WTC11 (cell line): ENCODE measurements around the gene PTPRCAP. TPM values are rescaled to one million over a fixed set of nuclear protein-coding genes. Genes with fewer than 3 reads are reported as not detected.

Experiments used
- CREB1 ChIP-seq: sonication (generic); formaldehyde crosslinking; IDR thresholded peaks from 2 replicates; pipeline ENCODE4 v1.8.0; 2023; ENCODE audit warnings: mild to moderate bottlenecking, missing genetic modification reagents
- ETV6 ChIP-seq: sonication (generic); formaldehyde crosslinking; IDR thresholded peaks from 2 replicates; pipeline ENCODE4 v1.8.1; 2022; ENCODE audit warnings: mild to moderate bottlenecking, missing genetic modification reagents
- FOXJ3 ChIP-seq: sonication (generic); formaldehyde crosslinking; IDR thresholded peaks from 2 replicates; pipeline ENCODE4 v1.9.0; 2021; ENCODE audit warnings: missing genetic modification reagents, mild to moderate bottlenecking, borderline replicate concordance
- GABPB1 ChIP-seq: sonication (generic); formaldehyde crosslinking; IDR thresholded peaks from 2 replicates; pipeline ENCODE4 v1.8.1; 2023; ENCODE audit warnings: mild to moderate bottlenecking, missing genetic modification reagents
- JUN ChIP-seq: sonication (generic); formaldehyde crosslinking; IDR thresholded peaks from 2 replicates; pipeline ENCODE4 v1.8.0; 2023; ENCODE audit warnings: mild to moderate bottlenecking, missing genetic modification reagents
- NFATC4 ChIP-seq: fragments of 250-450 bp; sonication (Bioruptor Pico); IDR thresholded peaks from 2 replicates; pipeline ENCODE4 v1.9.0; 2021; ENCODE audit warnings: mild to moderate bottlenecking
- NR2C2 ChIP-seq: sonication (generic); formaldehyde crosslinking; IDR thresholded peaks from 2 replicates; pipeline ENCODE4 v1.8.0; 2022; ENCODE audit warnings: mild to moderate bottlenecking, missing genetic modification reagents
- SMAD4 ChIP-seq: sonication (generic); formaldehyde crosslinking; IDR thresholded peaks from 2 replicates; pipeline ENCODE4 v1.8.0; 2022; ENCODE audit warnings: mild to moderate bottlenecking, missing genetic modification reagents
- SP1 ChIP-seq: sonication (generic); formaldehyde crosslinking; conservative IDR thresholded peaks from 2 replicates; pipeline ENCODE4 v1.8.1; 2022; ENCODE audit warnings: missing genetic modification reagents
- ZNF317 ChIP-seq: sonication (generic); formaldehyde crosslinking; IDR thresholded peaks from 2 replicates; pipeline ENCODE4 v1.8.1; 2023; ENCODE audit warnings: low read depth, mild to moderate bottlenecking, moderate library complexity, missing genetic modification reagents, borderline replicate concordance
- total RNA-seq: library from RNA; stranded (reverse); gene quantifications from 3 replicates; pipeline ENCODE4 v1.2.3, GENCODE V29; 2021
- TF ChIP-seq, protein P1 (sequence below): fragments of 200-600 bp; IDR thresholded peaks from 2 replicates; pipeline ENCODE4 v1.8.0; 2022; ENCODE audit warnings: antibody characterized with exemption
- TF ChIP-seq, protein P2 (sequence below): fragments of 250-450 bp; sonication (Bioruptor Pico); IDR thresholded peaks from 2 replicates; pipeline ENCODE4 v1.9.0; 2021; ENCODE audit warnings: moderate library complexity, mild to moderate bottlenecking, inconsistent platforms, borderline replicate concordance
- TF ChIP-seq, protein P3 (sequence below): sonication (generic); formaldehyde crosslinking; IDR thresholded peaks from 2 replicates; pipeline ENCODE4 v1.8.1; 2023; ENCODE audit warnings: mild to moderate bottlenecking, missing genetic modification reagents
- TF ChIP-seq, protein P4 (sequence below): sonication (generic); formaldehyde crosslinking; IDR thresholded peaks from 2 replicates; pipeline ENCODE4 v1.8.1; 2022; ENCODE audit warnings: missing genetic modification reagents, borderline replicate concordance
- TF ChIP-seq, protein P5 (sequence below): fragments of 250-450 bp; sonication (Bioruptor Pico); IDR thresholded peaks from 2 replicates; pipeline ENCODE4 v1.9.0; 2021; ENCODE audit warnings: mild to moderate bottlenecking
- TF ChIP-seq, protein P6 (sequence below): sonication (generic); formaldehyde crosslinking; conservative IDR thresholded peaks from 2 replicates; pipeline ENCODE4 v1.8.1; 2023; ENCODE audit warnings: mild to moderate bottlenecking, low read depth, missing genetic modification reagents, moderate library complexity
- TF ChIP-seq, protein P7 (sequence below): fragments of 250-450 bp; sonication (Bioruptor Pico); IDR thresholded peaks from 2 replicates; pipeline ENCODE4 v1.9.0; 2021; ENCODE audit warnings: mild to moderate bottlenecking, borderline replicate concordance

The PTPRCAP gene
- total RNA-seq, 1 experiment from 2014 or later: 3.6 TPM

DNA sequence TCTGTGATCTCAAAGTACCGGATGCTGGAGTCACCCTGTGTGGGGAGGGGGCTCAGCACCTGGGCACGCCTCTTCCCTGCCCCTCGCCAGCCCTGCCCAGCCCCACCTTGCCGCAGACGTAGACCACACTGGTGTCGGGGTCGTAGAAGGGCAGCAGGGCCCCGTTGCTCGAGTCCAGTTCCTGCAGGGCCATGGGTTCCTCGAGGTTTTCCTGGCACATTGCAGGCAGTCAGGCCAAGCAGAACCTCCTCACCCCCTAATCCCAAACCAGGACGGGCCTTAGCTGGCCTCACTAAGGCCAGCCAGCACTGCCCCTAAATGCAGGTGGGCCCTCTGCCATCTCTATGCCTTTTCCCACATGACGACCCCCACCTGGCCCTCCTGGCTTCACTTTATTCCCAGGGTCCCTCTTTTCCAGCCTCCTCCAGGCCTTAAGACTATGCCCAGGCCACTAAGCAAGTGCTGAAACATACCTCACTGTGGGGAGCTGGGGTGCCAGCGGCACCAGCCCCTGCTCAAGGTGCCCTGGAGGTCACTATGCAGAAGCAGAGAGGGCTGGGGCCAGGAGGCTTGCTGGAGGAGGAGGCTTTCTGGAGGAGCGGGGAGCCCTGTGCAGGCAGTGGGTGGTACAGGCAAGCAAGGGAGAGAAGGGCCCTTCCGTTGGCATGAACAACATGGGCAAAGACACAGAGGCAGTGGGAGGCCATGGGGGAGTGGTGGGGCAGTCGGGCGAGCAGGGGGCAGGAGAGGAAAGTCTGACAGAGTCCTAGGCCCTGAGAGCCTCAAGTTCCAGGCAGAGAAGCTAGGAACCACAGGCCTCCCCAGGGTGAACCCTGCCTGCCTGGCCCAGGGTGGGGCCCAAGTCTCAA is 3.0 kb upstream of the PTPRCAP start (continued):
- TF ChIP-seq, protein P1, sequence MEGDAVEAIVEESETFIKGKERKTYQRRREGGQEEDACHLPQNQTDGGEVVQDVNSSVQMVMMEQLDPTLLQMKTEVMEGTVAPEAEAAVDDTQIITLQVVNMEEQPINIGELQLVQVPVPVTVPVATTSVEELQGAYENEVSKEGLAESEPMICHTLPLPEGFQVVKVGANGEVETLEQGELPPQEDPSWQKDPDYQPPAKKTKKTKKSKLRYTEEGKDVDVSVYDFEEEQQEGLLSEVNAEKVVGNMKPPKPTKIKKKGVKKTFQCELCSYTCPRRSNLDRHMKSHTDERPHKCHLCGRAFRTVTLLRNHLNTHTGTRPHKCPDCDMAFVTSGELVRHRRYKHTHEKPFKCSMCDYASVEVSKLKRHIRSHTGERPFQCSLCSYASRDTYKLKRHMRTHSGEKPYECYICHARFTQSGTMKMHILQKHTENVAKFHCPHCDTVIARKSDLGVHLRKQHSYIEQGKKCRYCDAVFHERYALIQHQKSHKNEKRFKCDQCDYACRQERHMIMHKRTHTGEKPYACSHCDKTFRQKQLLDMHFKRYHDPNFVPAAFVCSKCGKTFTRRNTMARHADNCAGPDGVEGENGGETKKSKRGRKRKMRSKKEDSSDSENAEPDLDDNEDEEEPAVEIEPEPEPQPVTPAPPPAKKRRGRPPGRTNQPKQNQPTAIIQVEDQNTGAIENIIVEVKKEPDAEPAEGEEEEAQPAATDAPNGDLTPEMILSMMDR: no peak
- TF ChIP-seq, protein P2, sequence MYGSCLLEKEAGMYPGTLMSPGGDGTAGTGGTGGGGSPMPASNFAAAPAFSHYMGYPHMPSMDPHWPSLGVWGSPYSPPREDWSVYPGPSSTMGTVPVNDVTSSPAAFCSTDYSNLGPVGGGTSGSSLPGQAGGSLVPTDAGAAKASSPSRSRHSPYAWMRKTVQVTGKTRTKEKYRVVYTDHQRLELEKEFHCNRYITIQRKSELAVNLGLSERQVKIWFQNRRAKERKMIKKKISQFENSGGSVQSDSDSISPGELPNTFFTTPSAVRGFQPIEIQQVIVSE (CRISPR knock-in tag): no peak
- TF ChIP-seq, protein P3, sequence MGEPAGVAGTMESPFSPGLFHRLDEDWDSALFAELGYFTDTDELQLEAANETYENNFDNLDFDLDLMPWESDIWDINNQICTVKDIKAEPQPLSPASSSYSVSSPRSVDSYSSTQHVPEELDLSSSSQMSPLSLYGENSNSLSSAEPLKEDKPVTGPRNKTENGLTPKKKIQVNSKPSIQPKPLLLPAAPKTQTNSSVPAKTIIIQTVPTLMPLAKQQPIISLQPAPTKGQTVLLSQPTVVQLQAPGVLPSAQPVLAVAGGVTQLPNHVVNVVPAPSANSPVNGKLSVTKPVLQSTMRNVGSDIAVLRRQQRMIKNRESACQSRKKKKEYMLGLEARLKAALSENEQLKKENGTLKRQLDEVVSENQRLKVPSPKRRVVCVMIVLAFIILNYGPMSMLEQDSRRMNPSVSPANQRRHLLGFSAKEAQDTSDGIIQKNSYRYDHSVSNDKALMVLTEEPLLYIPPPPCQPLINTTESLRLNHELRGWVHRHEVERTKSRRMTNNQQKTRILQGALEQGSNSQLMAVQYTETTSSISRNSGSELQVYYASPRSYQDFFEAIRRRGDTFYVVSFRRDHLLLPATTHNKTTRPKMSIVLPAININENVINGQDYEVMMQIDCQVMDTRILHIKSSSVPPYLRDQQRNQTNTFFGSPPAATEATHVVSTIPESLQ: no peak
- TF ChIP-seq GABPB1 (CRISPR knock-in tag) (no peak), ZNF317 (no peak), SP1 (CRISPR knock-in tag) (no peak), NR2C2 (CRISPR knock-in tag) (no peak), SMAD4 (no peak), NFATC4 (CRISPR knock-in tag) (no peak), FOXJ3 (CRISPR knock-in tag) (no peak), ETV6 (no peak), JUN (no peak), CREB1 (no peak)
- TF ChIP-seq, protein P4, sequence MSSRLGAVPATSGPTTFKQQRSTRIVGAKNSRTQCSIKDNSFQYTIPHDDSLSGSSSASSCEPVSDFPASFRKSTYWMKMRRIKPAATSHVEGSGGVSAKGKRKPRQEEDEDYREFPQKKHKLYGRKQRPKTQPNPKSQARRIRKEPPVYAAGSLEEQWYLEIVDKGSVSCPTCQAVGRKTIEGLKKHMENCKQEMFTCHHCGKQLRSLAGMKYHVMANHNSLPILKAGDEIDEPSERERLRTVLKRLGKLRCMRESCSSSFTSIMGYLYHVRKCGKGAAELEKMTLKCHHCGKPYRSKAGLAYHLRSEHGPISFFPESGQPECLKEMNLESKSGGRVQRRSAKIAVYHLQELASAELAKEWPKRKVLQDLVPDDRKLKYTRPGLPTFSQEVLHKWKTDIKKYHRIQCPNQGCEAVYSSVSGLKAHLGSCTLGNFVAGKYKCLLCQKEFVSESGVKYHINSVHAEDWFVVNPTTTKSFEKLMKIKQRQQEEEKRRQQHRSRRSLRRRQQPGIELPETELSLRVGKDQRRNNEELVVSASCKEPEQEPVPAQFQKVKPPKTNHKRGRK (CRISPR knock-in tag): no peak
- TF ChIP-seq, protein P5, sequence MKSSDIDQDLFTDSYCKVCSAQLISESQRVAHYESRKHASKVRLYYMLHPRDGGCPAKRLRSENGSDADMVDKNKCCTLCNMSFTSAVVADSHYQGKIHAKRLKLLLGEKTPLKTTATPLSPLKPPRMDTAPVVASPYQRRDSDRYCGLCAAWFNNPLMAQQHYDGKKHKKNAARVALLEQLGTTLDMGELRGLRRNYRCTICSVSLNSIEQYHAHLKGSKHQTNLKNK (CRISPR knock-in tag): no peak
- TF ChIP-seq, protein P6, sequence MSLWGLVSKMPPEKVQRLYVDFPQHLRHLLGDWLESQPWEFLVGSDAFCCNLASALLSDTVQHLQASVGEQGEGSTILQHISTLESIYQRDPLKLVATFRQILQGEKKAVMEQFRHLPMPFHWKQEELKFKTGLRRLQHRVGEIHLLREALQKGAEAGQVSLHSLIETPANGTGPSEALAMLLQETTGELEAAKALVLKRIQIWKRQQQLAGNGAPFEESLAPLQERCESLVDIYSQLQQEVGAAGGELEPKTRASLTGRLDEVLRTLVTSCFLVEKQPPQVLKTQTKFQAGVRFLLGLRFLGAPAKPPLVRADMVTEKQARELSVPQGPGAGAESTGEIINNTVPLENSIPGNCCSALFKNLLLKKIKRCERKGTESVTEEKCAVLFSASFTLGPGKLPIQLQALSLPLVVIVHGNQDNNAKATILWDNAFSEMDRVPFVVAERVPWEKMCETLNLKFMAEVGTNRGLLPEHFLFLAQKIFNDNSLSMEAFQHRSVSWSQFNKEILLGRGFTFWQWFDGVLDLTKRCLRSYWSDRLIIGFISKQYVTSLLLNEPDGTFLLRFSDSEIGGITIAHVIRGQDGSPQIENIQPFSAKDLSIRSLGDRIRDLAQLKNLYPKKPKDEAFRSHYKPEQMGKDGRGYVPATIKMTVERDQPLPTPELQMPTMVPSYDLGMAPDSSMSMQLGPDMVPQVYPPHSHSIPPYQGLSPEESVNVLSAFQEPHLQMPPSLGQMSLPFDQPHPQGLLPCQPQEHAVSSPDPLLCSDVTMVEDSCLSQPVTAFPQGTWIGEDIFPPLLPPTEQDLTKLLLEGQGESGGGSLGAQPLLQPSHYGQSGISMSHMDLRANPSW (CRISPR knock-in tag): no peak
- TF ChIP-seq, protein P7, sequence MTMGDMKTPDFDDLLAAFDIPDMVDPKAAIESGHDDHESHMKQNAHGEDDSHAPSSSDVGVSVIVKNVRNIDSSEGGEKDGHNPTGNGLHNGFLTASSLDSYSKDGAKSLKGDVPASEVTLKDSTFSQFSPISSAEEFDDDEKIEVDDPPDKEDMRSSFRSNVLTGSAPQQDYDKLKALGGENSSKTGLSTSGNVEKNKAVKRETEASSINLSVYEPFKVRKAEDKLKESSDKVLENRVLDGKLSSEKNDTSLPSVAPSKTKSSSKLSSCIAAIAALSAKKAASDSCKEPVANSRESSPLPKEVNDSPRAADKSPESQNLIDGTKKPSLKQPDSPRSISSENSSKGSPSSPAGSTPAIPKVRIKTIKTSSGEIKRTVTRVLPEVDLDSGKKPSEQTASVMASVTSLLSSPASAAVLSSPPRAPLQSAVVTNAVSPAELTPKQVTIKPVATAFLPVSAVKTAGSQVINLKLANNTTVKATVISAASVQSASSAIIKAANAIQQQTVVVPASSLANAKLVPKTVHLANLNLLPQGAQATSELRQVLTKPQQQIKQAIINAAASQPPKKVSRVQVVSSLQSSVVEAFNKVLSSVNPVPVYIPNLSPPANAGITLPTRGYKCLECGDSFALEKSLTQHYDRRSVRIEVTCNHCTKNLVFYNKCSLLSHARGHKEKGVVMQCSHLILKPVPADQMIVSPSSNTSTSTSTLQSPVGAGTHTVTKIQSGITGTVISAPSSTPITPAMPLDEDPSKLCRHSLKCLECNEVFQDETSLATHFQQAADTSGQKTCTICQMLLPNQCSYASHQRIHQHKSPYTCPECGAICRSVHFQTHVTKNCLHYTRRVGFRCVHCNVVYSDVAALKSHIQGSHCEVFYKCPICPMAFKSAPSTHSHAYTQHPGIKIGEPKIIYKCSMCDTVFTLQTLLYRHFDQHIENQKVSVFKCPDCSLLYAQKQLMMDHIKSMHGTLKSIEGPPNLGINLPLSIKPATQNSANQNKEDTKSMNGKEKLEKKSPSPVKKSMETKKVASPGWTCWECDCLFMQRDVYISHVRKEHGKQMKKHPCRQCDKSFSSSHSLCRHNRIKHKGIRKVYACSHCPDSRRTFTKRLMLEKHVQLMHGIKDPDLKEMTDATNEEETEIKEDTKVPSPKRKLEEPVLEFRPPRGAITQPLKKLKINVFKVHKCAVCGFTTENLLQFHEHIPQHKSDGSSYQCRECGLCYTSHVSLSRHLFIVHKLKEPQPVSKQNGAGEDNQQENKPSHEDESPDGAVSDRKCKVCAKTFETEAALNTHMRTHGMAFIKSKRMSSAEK (CRISPR knock-in tag): no peak
